ENCODE measurements around the gene POMT2.
"Not testable (repeated sequence)": the region's sequence is repeated elsewhere in the genome, so short reads cannot be mapped to it uniquely, and the experiment has no call there.

Gene POMT2

DNA sequence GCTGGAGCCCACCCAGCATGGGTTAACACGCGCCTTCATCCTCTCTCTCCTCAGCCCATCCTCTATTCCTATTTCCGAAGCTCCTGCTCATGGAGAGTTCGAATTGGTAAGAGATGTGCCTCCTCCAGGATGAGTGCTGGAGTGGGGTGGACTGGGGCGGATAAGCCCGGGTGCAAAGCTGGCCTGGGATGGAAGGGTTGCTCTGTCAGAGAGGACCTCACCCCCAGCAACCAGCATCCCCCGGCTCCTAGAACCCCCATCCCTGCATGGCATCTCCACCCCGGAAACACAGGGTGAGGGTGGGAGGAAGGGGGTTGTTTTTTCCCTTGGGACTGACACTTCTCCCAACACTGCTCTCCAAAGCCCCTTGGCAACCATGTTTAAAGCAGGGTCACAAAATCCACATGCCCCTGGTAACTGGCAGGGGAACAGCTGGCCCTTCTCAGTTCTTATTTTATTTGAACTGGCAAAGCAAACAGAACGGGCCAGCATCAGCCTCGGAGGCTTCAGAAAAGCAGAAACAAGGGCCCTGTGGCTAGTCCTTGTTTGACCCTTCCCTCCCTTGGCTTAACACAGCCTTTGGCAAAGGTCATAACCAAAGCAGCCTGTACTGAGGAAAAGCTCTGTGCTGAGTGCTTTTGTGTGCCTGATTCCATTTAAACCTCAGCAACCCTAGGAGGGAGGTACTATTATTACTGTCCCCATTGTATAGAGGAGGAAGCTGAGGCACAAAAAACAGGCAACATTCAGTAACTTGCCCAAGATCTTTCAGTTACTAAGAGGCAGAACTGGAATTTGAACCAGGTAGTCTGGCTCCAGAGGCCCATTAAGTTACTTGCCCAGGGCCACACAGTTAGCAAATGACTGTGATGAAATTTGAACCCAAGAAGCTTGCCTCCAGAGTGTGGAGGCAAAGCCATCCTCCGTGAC lies 4.4 kb upstream of the POMT2 start:
- no peak for DNase-seq (ENCODE audit: low read depth)

DNA sequence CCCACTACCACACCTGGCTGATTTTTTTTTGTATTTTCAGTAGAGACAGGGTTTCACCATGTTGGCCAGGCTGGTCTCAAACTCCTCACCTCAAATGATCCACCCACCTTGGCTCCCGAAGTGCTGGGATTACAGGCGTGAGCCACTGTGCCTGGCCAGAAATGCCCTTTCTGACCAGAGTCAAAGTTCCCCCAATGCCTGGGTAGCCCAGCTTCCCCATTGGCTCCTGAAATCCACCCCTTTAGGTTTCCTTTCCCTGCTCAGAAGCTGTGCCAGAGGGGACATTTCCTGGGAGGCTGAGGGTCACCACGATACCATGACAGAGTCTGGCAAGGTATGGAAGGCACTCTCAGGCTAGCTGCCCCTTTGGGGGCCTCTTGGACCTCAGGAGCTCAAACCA lies 3.6 kb upstream of the POMT2 start:
- no peak for DNase-seq (ENCODE audit: low read depth)

DNA sequence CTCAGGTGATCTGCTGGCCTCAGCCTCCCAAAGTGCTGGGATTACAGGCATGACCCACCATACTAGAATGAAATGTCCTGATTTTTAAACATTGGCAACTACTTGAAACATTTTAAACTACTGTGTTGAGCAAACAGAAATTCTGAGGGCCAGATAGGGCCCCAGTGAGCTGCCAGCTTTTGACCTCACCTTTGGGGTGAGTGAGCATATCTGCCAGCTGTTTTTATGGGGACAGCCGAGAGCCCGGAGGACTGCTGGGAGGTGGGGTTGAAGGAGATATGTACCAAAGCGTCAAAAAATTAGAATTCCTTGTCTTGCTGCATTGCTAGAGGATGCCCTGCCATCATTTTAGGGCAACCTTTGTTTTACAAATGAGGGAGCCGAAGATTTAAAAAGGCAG lies 2.9 kb upstream of the POMT2 start:
- no peak for DNase-seq (ENCODE audit: low read depth)

DNA sequence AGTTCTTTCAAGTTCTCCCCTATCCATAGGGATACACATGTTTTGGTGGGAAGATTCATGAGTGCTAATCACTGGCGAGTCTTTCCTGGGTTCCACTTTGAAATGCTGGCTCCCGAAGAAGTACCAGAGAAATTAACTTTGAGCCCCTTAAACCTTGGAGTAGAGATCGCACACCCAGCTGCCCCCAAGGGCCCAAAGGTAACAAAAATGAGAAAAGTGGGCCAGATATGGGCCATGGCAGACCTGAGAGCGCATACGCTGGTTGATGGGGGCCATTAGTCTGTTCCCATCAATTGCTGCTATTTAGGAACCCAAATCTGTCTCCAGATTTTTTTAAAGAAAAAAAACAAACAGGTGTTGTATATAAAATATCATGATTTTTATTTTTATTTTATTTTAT lies 2.3 kb upstream of the POMT2 start:
- DNase-seq (ENCODE audit: low read depth): no peak

DNA sequence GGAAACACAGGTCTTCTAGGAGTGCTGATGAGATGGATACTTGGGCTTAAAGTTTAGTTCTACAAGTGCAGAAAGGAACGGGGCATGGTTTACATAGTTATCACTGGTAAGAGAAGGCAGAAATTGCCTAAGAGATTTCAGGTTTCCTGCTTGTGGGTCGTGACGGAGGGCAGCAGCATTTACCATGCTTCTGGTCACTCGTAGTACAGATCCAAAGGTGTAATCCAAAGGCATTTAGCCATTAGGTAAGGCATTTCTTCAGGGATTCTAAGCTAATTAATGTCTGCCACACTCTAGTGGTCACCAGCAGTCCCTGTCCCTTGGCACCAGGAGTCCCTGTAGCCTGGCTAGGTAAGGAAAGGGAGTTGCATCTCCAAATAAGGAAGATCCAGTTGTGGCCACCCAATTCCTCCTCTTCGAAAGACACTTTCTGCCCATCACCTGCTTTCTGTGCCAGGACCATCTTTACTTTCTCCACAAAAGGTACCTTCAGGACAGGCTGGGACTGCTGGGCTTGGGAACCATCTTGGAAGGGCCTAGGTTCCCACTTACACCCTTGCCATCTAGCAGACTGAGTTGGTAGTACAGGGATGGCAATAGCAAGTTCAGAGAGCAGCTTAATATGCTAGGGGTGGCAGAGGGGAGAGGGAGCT lies 1.7 kb upstream of the POMT2 start:
- DNase-seq (ENCODE audit: low read depth): no peak

DNA sequence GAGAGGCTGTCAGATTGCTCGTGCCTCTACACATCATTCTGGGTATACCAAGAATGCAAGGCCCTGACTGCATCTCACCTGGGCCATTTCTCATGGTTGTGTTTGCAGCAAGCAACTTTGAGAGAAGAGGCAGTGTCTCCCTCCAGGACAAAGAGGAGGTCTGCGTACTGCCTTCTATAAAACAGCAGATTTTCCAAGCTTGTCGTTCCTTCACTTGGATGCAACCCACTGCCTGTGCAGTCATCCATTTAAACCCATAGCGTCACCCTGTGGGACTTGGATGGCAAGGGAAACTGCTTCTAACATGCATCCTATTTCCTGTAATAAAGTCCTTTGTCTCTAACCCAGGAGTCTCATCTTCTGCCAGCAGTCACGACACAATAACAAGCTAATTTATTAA lies 1.3 kb downstream of the POMT2 start:
- DNase-seq (ENCODE audit: low read depth): no peak

DNA sequence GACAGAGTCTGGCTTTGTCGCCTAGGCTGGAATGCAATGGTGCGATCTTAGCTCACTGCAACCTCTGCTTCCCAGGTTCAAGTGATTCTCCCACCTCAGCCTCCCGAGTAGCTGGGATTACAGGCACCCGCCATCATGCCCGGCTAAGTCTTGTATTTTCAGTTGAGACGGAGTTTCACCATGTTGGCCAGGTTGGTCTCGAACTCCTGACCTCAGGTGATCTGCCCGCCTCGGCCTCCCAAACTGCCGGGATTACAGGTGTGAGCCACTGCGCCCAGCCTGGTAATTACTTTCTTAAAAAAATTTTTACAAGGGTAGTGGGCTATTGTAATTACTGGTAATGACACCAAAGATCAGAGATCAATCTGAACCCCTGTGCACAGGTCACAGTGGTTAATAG lies 1.9 kb downstream of the POMT2 start:
- DNase-seq (ENCODE audit: low read depth): not testable (repeated sequence)

DNA sequence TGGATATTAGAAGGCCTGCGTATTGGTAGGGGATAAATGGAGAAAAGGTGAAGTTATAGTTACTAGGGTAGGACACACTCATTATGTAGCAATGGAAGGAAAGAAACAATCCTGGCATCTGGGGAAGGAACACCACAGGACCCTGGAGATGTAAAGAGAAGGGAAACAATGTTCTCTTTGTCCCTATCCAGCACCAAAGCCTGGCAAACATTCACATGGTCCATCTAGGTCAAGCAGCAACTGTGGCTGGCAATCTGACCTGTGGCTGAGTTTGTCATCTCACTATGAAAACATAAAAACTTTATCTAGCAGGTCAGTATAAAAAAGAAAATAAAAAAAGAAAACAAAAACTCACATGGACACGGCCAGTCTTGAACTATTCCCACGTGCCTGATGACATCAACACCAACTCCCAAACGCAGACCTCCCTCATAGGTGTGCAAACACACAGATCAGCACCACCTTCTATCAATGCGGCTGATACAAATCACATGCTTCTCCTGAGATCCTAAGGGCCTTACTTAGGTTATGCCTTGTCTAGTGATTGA lies 2.6 kb downstream of the POMT2 start:
- no peak for DNase-seq (ENCODE audit: low read depth)

DNA sequence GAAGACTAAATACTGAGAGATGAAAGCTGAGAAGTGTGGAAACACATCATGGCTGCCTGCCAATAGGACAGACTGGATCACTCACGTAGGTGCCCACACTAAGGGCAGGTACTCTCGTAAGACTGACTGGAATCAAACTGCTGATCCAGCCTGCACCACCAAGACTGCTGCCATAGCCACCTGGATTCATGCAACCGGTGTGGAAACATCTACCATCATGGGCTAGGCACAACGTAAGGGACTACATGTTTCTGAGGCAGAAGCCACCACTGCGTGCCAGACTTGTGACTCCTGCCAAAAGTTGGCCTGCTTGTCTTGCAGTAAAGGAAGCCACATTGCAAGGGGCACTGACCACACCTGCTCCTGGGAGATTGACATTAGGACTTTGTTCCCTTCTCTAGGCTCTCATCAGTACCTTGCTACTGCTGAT lies 3.8 kb downstream of the POMT2 start:
- no peak for DNase-seq (ENCODE audit: low read depth)

DNA sequence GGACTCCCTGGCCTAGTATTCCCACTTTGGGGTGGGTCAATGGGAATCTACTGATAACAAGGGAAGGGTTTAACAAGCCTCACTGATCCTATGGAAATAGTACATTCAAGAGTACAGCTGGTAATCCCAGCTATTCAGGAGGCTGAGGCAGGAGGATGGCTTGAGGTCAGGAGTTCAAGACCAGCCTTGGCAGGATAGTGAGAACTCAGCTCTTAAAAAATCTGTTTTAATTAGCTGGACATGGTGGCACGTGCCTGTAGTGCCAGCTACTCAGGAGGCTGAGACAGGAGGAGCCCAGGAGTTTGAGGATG lies 4.5 kb downstream of the POMT2 start:
- no peak for DNase-seq (ENCODE audit: low read depth)

DNA sequence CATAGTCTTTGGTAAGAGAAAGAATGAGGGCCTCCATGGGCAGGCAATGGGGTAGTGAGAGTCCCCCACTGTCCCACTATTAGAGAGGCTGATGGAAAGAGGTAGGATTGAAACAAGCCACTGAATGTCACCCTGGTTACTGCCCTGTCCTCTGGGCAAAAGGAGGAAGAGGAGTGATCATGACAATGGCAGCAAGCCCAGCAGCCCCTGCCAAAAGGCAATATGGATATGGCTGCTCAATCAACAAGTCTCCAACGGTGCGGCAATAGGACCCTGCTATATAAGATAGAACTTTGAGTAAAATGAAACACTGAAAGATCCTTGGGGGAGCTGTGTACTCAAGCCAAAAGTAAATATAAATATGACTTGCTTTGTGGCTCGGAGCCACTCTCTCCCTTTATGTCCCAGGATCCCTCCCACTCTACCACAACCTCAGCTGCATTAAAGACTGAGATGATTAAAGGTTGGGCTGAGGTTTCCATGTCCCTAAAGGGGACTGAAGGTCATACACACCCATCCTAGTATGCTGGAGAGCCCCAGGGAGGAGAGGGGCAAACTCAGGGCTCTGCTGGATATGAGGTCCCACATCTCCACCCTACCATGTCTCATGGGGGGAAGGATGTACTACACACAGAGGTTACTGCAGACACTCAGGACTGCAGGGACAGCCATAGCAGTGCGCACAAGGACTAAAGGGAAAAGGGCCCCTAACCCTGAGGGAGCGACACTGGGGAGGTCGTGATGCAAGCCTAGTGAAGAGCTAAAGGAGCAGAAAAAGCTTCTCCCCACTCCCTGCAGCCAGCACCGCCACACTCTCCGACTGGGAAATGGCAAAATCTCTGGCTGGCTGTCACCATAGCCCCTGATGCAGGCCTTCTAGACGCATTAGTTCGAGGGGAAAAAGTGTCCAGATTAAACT lies 5.9 kb downstream of the POMT2 start:
- no peak for DNase-seq (ENCODE audit: low read depth)

DNA sequence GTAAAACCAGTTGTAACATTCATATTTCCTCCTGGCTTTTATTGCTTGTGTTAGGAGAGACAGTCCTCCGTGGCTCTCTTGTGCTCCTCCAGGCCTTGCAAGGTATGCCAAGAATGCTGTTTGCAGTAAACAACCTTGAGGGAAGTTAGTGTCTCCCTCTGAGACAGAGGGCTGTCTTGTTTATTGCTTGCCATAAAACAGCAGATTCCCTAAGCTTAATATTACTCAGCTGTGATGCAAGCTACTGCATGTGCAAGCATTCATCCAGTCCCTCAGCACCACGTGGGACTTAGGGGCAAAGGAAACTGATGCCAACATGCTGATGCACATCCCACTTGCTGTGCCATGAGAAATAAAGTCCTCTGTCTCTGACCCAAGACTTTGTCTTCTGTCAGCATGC lies 6.6 kb downstream of the POMT2 start:
- no peak for DNase-seq (ENCODE audit: low read depth)

DNA sequence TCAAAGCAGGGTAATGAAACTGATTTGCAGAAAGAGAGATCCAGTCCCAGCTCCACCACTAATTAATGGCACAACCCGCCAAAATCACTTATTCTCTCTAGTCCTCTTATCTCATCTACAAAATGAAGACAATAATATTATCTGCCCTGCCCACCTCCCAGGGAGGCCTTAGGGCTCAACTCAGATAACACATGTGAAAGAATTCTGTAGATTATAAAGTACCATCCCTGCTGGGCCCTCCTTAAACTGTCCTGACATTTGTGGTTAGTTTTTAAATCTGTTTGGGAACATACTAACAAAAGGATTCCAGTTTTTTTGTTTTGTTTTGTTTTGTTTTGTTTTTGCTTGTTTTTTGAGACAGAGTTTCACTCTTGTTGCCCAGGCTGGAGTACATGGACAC lies 7.3 kb downstream of the POMT2 start:
- DNase-seq (ENCODE audit: low read depth): no peak

DNA sequence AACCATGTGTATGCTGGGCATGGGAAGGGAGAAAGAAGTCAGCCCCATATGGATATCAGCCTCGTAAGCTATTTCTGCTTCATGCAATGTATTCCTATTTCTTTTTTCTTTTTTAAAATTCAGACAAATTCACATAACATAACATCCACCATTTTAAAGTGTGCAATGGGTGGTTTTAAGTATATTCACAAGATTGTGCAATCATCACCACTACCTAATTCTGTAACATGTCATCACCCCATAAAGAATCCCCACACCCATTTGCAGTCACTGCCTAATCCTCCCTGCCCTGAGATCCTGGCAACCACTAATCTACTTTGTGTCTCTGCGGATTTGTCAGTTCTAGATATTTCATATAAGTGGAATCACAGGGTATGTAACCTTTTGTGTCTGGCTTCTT lies 9.5 kb downstream of the POMT2 start:
- no peak for DNase-seq (ENCODE audit: low read depth)

DNA sequence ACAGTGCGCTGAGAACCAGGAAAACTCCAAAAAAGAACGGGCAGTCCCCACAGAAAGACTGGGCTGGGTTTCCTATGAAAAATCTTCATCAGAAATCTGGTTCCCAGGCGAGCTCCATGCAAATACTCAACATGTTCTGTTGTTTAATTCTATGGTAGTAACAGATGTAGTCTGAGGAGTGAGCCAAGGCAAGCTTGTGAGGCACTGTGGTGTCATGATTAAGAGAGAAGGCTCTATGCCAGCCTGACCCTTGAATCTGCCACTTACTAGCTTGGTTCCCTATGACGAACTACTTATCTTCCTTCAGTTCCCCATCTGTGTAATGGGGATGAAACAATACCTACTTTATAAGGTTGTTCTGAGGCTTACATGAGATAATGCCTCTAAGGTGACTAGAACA lies 10.7 kb downstream of the POMT2 start:
- DNase-seq (ENCODE audit: low read depth): no peak

DNA sequence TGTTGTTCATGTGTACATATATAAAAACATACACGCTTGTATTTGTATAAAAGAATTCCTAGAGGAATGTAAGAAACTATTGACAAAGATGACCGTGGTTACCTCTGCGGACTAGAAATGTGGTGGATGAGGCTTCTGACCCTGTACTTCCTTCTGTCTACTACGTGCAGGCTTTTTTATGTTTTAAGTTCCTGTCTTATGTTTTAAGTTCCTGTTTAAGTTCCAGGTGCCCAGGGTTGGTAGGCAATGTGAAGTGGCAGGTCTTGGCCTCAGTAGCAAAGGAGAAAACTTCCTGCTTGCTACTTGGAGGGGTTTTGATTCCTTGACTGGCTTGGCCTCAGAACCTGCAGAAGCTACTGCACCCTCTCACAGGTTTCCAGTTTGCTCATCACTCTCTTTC lies 11.6 kb downstream of the POMT2 start:
- DNase-seq (ENCODE audit: low read depth): no peak

DNA sequence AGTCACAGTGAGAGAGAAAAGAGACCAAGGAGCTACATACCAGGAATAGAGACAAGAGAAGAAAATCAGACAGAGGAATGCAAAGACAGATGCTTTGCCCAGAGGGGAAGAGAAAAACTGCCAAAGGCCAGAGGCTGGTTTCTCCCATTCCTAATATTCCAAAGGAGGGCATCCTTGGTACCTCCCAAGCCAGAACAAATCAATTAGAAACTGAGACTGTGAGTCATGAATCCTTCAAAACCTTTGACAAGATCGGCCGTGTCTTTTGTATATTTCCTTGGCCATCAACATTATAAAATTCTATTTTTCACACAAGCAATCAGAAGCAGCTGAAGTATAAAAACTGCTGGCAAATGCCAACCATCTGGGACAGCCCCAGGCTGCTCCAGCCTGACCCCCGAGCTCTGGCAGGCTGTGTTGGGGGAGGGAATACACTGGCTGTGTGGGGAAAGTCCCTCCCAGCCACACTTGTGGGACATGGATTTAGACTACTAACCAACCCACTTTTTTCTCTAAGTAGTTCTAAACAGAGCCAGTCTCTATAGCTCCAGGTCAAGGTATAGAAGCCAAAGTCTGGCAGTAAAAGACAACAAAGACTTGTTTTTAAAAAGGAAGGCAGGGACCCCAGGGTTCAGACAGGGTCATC lies 13.7 kb downstream of the POMT2 start:
- DNase-seq (ENCODE audit: low read depth): no peak

DNA sequence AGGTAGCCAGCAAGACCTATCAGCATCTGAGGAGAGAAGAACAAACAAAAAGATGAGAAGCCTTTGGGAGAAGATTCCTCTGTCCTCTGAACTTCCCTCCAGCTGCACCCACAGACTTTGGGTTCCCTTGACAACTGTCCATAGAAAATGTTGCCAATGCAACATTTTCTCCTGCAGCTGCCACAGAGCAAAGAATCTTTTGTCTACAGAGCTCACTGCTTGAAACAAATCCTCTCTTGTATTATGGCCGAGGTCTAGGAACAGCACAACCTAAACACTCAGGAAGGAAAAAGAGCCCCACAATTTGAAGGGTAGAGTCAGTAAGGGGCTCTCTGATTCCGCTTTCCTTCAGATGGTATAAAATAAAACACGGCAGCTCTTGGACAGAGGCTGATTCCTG lies 14.3 kb downstream of the POMT2 start:
- DNase-seq (ENCODE audit: low read depth): no peak

DNA sequence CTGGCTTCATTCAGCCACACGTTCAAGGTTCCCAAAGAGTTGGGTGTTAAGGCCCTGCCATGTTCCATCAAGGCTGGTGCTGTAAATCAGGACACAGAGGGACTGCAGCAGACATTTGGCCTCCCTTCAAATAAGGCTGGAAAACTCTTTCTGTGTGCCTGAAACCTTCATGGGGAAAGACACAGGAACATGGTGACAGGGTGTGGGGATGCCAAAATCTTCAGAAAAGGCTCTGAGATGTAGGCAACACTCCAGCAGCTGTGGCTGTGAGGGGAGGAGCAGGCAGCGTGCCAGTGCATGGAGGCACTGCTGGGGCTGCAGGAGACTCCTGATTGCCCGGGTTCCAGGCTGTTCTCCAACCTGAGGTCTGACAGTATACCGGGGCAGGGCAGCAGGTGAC lies 15.0 kb downstream of the POMT2 start:
- DNase-seq (ENCODE audit: low read depth): no peak

DNA sequence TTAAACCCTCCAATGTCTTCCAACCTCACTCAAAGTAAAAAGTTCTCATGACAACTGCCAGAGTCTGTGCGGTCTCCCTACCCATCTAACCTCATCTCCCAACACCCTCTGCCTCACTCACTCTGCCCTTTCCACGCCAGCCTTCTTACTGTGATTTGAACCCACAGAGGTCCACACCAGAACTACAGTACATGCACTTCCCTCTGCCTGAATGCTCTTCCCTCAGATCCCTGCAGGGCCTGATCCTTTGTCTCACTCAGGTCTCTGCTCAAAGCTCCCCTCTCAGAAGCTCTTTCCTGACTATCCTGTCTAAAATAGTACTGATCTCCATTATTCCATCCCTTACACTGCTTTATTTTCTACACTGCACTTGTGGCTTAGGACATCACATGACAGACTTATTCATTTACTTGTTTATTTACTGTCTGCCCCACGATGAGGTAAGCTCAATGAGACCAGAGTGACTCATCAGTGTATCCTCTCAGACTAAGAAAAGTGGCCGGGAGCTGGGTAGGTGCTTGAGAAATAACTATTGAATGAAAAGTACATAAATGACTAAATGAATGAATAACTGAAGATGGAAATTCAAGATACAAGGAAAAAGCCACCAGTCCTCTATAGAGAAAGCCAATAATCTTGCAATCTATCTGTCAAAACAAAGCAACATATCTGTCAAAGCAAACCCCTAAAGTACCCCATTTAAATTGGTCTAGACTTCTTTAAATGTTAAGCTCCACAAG lies 17.1 kb downstream of the POMT2 start:
- no peak for DNase-seq (ENCODE audit: low read depth)

DNA sequence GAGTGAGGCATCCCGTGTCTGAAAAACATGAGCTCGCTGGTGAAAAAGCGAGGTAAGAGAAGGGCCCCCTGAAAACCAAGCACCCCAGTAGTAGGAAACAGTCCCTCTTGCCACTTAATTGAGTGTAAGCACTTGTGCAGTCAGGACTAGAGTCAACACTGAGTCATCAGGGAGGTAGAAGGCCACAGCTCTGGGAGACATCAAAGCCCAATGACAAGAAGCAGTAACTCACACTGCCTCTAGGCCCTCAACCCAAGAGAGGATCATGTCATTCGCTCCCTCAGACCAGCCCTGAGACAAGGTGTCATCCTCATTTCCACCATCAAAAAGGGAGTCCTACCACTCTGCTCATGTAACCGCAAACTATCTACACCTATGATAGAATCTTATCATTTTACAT lies 17.8 kb downstream of the POMT2 start:
- DNase-seq (ENCODE audit: low read depth): no peak
